HG02588 (cell line): Measurements from ENCODE around the gene GPC2.
"Not testable (repeated sequence)": the region's sequence is repeated elsewhere in the genome, so short reads cannot be mapped to it uniquely, and the experiment has no call there.

Source experiments
- ATAC-seq: cut with Tn5 transposase; IDR thresholded peaks from one replicate; pipeline ENCODE4 v1.9.1; 2021; ENCODE audit warnings: mild to moderate bottlenecking, moderate library complexity; ENCODE audit not compliant: unreplicated experiment

Gene GPC2

GRCh38 chr7:100153708-100154535, 23.3 kb downstream of the GPC2 start:
- no peak for ATAC-seq

GRCh38 chr7:100152937-100153666, 24.1 kb downstream of the GPC2 start:
- ATAC-seq, result no peak

- no peak for ATAC-seq
Measured at GRCh38 chr7:100152404-100152803, 24.8 kb downstream of the GPC2 start.

DNA sequence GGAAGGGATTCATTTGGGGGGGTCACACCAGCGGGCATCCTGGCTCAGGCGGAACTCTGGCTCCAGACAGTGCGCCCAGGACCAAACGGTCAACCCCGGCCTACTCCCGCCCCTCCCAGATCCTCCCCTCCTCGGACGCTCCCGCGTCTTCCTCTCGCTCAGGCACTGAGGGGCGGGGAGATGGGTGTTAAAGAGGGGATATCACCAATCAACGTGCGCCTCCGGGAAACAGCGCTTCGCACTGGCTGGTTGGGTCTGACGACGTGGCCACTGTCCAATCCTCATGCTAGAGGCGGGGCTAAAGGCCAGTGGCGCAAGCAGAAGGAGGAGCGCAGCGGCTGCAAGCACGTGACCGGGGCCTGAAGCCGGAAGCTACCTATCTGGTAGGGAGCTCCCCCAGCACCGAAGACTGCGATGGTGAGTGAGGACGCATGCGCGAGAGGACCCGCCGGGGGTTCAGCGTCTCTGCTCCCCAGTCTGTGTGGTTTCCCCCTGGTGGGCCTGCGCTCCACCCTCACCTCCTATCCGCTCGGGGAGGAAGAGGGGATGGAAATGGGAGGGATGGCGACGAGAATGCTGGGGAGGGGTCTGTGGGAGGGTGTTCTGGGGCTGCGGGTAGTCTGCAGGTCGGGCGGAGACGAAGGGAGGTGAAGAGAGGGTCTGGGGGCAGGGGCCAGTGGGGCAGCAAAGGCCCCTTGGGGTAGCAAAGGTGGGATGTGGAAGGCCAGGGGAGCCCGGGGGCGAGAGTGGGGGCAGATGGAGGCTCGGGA, 28.4 kb downstream of the GPC2 start, which contains the start of gene LAMTOR4:
Gene LAMTOR4 (plus strand): TSS at position 360 of the 770 bp plus-strand sequence. CDS start 55 bp downstream, at position 415.
- peak; percentile 98 for ATAC-seq

GRCh38 chr7:100148225-100148558, 29.0 kb downstream of the GPC2 start:
- ATAC-seq, result no peak

GRCh38 chr7:100147278-100147677, 29.9 kb downstream of the GPC2 start:
- ATAC-seq, result no peak

- not testable (repeated sequence) for ATAC-seq
Measured at GRCh38 chr7:100146350-100146749, 30.8 kb downstream of the GPC2 start.

GRCh38 chr7:100142461-100142860, 34.7 kb downstream of the GPC2 start:
- ATAC-seq, result no peak

- no peak for ATAC-seq
Measured at GRCh38 chr7:100141555-100141949, 35.6 kb downstream of the GPC2 start.

DNA sequence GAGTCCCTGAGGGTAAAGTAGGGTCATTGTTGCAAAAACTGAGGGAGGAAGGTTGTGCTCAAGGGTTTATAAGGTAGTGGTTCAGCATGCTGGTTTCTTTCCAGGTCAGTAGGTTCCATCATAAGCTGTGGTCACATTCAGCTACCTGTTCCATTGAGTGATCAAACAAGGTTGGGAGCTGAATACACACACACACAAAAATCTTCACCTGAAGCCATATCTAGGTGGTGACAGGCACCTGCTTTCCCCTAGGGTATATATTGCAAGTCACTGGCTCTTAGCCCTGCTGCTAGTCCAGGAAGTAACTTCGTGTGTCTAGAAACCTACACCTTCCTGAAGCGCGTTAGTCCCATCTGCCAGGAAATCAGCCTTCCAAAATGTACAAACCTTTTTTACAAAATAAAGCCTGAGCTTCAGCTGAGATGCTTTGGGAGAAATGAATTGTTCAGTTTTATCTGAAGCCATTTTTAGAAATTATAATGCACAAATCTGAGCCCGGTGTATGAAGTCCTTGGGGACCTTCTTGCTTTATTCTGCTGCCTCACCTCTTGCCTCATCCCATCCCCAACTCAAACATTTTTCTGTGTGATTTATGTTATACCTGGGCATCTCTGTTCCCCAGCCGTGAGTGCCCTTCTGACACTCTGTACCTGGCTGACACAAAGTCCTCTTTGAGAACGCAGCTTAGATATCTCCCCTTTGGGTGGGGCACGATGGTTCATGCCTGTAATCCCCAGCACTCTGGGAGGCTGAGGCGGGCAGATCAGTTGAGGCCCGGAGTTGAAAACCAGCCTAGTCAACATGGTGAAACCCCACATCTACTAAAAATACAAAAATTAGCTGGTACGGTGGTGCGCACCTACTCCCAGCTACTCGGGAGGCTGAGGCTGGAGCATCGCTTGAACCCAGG, 39.1 kb downstream of the GPC2 start:
- no peak for ATAC-seq

DNA sequence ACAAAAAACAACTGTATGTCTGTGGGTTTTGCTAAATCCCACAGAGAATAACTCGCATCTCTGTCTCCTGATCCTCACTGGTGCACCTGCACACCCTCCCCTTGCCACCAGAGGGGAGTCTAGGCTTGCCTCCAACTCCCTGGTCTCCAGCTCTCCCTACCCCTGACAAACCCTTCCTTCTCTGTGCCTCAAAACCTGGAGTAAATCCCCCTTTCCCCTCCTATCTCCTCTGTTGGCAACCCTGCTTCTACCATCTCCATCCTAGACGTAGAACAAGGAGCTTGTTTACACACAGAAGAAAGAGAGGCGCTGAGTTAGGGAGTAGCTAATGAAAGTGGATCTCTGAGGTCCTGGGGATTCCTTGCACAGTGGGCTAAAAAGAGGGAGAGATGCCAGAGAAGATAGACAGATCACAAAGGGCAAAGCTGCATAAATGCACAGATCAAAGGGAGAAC, 44.5 kb downstream of the GPC2 start:
- ATAC-seq, result peak; percentile 58

DNA sequence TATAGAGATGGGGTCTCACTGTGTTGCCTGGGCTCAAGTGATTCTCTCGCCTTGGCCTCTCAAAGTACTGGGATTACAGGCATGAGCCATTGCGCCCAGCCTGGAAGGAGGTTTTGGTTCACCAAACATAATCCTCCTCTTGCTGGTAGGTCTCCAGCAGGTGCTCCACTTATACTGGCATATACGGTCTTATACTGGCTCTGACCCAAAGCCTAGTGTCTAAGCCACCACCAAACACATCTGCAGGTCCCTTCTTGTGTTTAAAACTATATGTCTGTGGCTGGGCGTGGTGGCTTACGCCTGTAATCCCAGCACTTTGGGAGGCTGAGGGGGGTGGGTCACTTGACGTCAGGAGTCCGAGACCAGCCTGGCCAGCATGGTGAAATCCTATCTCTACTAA, 45.1 kb downstream of the GPC2 start:
- no peak for ATAC-seq

DNA sequence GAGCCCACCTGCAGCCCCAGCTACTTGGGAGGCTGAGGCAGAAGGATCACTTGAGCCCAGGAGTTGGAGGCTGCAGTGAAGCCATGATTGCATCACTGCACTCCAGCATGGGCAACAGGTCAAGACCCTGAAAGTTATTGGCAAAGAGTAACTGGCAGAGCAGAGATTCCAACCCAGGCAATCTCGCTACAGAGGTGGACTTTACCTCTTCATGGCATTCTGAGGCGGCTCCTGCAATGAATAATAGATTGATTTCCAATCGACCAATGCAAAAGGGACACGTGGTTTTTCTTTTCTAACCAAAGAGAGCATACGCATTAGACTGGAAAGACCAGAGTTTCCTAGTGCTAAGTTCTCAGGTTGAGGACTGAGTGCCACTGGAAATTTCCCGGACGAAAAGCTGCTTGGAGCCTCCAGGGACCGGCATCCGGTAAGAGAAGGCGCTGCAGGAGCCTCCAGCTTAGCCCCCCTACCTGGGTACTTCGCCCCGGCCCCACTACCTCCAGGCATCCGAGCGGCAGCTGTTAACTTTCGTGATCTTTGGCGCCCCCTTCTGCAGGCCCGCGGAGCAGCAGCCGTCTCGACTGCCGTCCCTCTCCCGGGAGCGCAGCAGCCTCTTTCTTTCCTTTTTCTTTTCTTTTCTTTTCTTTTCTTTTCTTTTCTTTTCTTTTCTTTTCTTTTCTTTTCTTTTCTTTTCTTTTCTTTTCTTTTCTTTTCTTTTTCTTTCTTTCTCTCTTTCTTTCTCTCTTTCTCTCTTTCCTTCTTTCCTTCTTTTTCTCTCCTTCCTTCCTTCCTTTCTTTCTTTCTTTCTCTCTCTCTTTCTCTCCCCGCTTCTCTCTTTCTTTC, 46.4 kb downstream of the GPC2 start:
- ATAC-seq, result no peak

GRCh38 chr7:100130220-100130607, 47.0 kb downstream of the GPC2 start:
- not testable (repeated sequence) for ATAC-seq

- no peak for ATAC-seq
Measured at GRCh38 chr7:100128637-100128963, 48.6 kb downstream of the GPC2 start.

DNA sequence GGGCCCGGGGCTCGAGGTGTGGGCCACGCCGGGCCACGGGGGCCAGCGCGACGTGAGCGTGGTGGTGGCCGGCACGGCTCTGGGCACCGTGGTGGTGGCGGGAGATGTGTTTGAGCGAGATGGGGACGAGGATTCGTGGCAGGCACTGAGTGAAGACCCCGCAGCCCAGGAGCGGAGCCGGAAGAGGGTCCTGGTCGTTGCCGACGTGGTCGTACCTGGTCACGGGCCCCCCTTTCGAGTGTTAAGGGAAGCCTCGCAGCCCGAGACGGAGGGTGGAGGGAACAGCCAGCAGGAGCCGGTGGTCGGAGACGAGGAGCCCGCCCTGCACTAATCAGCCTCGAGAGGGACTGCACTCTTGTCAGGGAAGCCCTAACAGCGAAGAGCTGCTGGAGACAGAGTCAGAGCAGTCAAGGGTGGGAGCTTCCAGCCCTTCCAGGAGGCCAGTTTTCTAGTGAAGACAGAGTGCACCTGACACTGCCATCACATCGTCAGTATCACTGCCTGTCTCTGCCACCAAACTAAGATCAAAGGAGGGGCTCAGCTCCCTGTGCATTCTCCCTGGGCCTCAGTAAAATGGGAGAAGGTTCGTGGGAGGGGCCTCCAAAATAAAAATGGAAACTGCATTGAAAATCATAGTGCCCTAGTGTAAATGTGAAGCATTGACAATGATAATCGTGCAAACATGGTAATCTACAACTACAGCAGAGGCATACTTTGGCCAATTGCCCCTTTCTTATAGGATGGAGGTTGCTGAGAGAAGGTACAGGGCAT, 49.1 kb downstream of the GPC2 start:
- ATAC-seq, result no peak

DNA sequence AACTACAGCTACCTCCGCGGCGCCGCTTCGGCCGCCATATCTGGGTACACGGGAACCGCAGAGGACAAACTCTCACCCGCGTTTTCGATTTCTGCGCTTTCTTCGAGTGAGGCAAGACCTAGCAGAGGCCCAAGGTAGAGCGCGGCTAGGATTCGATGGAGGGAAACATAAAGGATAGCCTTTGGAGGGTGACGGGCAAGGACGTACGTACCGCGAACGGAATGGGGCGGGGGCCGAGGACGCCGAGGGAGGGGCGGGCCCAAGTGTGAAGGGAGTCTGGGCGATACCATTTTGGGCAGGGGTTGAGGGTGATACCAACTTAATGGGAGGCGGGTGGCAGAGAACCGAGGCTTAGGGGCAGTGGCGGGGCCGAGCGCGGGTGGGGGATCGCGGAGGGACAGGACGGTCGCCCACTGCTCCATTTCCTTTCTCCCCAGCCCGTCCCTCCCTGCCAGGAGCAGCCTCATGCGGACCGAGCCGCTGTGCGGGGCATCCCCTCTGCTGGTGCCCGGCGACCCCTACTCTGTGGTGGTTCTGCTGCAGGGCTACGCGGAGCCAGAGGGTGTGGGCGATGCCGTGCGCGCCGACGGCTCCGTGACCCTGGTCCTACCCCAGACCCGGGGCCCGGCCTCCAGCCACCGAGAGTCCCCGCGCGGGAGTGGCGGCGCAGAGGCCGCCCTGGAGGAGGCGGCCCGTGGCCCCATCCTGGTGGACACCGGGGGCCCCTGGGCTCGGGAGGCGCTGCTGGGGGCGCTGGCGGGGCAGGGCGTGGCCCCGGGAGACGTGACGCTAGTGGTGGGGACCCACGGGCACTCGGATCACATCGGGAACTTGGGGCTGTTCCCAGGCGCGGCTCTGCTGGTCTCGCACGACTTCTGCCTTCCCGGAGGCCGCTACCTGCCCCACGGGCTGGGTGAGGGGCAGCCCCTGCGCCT, 50.0 kb downstream of the GPC2 start, which contains the start of gene MBLAC1:
Gene MBLAC1 (plus strand): TSS at position 37 of the 935 bp plus-strand sequence. CDS start 429 bp downstream, at position 466.
- ATAC-seq, result peak; percentile 65
